HG03469 (cell line): ENCODE data around the gene AGXT2.
A peak's percentile ranks its signal among the peaks of the same experiment; 100 is the strongest.
"Not testable (repeated sequence)": the region's sequence is repeated elsewhere in the genome, so short reads cannot be mapped to it uniquely, and the experiment has no call there.

Experiments used
- ATAC-seq: cut with Tn5 transposase; IDR thresholded peaks from one replicate; pipeline ENCODE4 v1.9.1; 2021; ENCODE audit warnings: mild to moderate bottlenecking, moderate library complexity, moderate number of reproducible peaks; ENCODE audit not compliant: unreplicated experiment

Gene AGXT2

GRCh38 chr5:35058374-35058788 lies 10.6 kb upstream of the AGXT2 start:
- ATAC-seq: peak; percentile 81

- ATAC-seq: no peak
Measured at GRCh38 chr5:35056686-35057085, 8.9 kb upstream of the AGXT2 start.

- no peak for ATAC-seq
Measured at GRCh38 chr5:35052838-35053237, 5.1 kb upstream of the AGXT2 start.

- no peak for ATAC-seq
Measured at GRCh38 chr5:35050541-35051126, 2.9 kb upstream of the AGXT2 start.

GRCh38 chr5:35048910-35049309 lies 1.2 kb upstream of the AGXT2 start:
- no peak for ATAC-seq

DNA sequence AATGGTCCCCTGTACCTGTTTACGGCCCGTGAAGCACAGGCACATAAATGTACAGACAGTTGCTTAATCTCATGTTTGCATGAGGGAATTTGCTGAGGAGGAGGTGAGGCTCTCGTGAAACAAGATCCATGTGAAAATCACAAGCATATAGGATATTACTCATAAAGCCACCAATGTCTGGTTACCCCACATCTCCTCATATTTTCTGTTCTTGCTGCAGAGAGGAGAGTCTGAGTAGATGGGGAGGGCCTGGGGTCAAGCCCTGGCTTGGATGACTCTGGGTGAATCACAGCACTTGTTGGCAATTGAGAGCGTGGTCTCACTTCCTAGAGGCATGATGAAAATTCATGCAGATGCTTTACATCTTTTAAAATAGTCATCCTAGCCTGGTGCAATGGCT lies 975 bp downstream of the AGXT2 start:
- no peak for ATAC-seq

GRCh38 chr5:35045280-35045679 lies 2.5 kb downstream of the AGXT2 start:
- ATAC-seq: no peak

- no peak for ATAC-seq
Measured at GRCh38 chr5:35044649-35045048, 3.1 kb downstream of the AGXT2 start.

- no peak for ATAC-seq
Measured at GRCh38 chr5:35042781-35043180, 5.0 kb downstream of the AGXT2 start.

- ATAC-seq: no peak
Measured at GRCh38 chr5:35041261-35041660, 6.5 kb downstream of the AGXT2 start.

- ATAC-seq: no peak
Measured at GRCh38 chr5:35038891-35039290, 8.9 kb downstream of the AGXT2 start.

DNA sequence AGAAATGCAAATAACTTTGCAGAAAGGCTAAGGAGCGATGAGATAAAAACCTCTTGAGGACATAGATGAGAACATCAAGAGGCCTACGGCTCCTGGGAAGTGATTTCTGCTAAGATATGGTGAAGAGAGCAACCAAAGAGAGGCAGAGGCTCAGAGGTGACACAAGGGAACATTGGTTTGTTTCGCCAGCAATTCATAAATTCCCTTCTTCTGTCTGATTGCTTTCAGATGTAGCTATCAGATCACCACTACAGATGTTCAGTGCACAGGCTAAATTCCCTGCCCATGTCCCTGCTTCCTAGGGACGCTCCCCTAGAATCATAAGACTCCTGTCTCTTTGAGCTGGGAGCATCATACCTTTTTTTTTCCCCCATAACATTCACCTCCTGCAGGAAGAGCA lies 11.2 kb downstream of the AGXT2 start:
- ATAC-seq: no peak

GRCh38 chr5:35035929-35036328 lies 11.8 kb downstream of the AGXT2 start:
- ATAC-seq: not testable (repeated sequence)

GRCh38 chr5:35035271-35035670 lies 12.5 kb downstream of the AGXT2 start:
- ATAC-seq: no peak

DNA sequence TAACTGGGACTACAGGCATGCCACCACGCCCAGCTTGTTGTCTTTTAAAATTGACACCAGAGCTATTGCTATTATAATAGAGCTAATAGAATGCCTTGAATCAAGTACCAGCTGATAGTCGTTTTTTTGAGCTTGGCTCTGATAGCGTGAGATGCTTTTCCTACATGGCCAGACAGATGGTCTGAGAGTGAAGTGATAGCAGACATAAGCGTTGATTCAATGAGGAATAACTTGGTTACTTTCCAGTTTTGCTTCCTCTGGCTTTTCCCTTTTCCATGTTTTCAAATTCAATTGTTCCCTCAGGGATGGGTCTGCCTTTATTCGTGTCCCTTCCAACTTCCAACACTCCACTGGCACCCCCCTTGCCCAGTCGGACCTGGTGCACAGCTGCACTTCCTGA lies 15.4 kb downstream of the AGXT2 start:
- no peak for ATAC-seq

DNA sequence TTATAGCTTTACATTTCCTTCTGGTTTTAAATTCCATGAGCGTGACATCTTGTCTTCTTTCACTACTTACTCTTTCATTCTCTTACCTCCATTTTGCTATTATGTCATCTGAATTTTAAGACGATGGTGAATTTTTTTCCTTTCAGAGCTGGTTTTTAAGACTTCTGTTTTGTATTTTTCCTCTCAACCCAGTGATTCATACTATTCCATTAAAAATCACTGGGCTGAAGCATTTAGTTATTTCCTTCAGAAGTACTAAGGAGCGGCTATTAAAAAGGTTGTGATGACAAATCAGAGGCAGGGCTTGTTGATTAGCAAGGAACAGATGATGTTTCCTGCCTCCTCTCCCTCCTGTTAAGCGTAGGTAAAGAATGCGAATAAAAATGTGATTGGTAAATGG lies 16.5 kb downstream of the AGXT2 start:
- ATAC-seq: no peak

DNA sequence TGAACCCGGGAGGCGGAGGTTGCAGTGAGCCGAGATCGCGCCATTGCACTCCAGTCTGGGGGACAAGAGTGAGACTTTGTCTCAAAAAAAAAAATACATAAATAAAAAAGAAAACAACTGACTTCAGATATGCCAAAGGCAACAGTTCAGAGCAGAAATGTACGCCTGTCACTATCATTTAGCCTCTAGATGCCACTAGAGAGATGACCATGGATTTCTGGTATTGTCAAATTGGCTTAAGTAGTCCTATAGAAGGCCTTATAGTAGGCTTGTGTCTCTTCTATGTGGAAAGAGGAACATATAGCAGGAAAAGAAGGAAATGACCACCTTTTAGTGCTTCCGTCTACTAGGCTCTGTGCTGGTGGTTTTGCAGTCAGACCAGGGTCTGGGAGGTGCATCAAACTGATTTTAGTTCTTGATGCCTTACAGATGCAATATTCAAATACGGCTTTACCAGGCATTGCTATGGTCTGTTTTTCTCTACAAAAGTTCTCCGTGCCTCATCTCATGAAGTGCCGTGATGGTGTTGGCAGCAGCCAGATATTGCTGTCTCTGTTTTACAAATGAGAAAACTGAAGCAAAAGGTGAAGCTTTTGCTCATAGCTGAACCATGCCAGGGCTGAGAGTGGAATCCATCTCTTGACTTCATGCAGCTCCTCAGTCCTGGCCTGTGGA lies 17.2 kb downstream of the AGXT2 start:
- no peak for ATAC-seq

GRCh38 chr5:35029333-35029732 lies 18.4 kb downstream of the AGXT2 start:
- no peak for ATAC-seq

DNA sequence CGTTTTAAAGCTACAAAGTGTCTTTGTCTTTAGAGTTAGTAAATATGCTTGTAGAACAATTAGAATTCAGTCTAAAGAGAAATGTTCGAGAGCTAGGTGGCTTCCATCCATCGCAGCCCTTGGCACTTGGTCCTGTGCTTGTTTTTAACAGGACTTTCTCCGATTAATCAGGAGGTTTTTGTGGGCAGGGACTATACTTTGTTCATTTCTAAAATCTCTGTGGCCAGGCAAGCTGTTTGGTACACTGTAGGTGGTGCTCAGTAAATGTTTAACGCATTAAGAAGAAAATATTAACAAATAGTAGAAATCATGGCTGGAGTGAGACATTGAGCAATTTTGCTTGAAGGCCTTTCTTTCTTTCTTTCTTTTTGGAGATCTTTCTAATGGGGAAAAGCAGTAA lies 20.8 kb downstream of the AGXT2 start:
- no peak for ATAC-seq

- ATAC-seq: no peak
Measured at GRCh38 chr5:35026280-35026840, 21.4 kb downstream of the AGXT2 start.

- ATAC-seq: no peak
Measured at GRCh38 chr5:35024911-35025510, 22.7 kb downstream of the AGXT2 start.
